ENCODE measurements around the gene SCAMP5. TPM values are rescaled to one million over a fixed set of nuclear protein-coding genes. Genes with fewer than 3 reads are reported as not detected.

SCAMP5 gene
- total RNA-seq, 1 donor from 2014 or later: 16.4 TPM

DNA sequence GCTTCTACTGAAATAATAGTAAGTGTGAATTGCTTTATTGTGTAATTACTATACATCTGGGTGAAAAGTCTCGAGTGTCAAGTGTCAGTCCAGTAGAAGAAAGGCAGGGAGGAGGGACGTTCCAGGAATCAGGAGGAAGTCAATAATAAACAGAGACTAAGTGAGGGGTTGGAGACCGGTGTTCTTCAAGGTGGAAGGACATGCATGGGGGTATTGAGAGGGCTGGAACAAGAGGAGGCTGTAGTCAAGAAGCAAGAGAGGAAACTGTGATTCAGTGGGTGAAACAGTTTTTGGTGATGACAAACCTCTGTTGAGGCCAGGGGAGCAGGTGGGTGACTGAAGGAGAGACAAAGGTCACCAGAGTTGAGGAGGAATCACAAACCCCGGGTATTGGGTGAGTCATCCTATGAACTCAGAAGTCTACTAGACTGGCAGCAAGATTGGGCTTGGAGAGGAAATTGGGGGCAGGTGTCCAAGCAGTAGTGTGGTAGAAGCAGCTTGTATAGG lies 11.6 kb upstream of the SCAMP5 start:
- H3K36me3 ChIP-seq: no peaks in the 10 kb centered on the region
- no peaks in the 10 kb centered on the region for H3F3A ChIP-seq (ENCODE audit: low read depth)
- no peaks in the 10 kb centered on the region for H3K79me2 ChIP-seq (ENCODE audit: low read depth)
- H3K9me3 ChIP-seq (ENCODE audit: low read depth): no peaks in the 10 kb centered on the region
- H3K4me3 ChIP-seq: no peak overlapping the region
- no peaks in the 10 kb centered on the region for H4K20me1 ChIP-seq (ENCODE audit: low read depth)
- H3K4me3 Mint-ChIP-seq: no peak overlapping the region
- H3K4me1 ChIP-seq: no peaks in the 10 kb centered on the region
- H3K27ac ChIP-seq: no peak overlapping the region
- TF ChIP-seq EZH2phosphoT487 (IDR thresholded peaks at IDR 0.05): no peak
- TF ChIP-seq EZH2 (IDR thresholded peaks at IDR 0.05): no peak
- TF ChIP-seq, protein P1, sequence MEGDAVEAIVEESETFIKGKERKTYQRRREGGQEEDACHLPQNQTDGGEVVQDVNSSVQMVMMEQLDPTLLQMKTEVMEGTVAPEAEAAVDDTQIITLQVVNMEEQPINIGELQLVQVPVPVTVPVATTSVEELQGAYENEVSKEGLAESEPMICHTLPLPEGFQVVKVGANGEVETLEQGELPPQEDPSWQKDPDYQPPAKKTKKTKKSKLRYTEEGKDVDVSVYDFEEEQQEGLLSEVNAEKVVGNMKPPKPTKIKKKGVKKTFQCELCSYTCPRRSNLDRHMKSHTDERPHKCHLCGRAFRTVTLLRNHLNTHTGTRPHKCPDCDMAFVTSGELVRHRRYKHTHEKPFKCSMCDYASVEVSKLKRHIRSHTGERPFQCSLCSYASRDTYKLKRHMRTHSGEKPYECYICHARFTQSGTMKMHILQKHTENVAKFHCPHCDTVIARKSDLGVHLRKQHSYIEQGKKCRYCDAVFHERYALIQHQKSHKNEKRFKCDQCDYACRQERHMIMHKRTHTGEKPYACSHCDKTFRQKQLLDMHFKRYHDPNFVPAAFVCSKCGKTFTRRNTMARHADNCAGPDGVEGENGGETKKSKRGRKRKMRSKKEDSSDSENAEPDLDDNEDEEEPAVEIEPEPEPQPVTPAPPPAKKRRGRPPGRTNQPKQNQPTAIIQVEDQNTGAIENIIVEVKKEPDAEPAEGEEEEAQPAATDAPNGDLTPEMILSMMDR (IDR thresholded peaks at IDR 0.05): no peak
- H3K27me3 Mint-ChIP-seq (ENCODE audit: insufficient read depth, low read depth): peaks cover 22% of the 10 kb centered on the region
- no peaks in the 10 kb centered on the region for H3K36me3 Mint-ChIP-seq
- no peak overlapping the region for H3K4me2 ChIP-seq
- H3K9me3 Mint-ChIP-seq: no peaks in the 10 kb centered on the region
- no peak overlapping the region for H2AFZ ChIP-seq (replicated peaks)
- H3K4me1 Mint-ChIP-seq: peaks cover 3% of the 10 kb centered on the region
- no peak overlapping the region for H3K27ac Mint-ChIP-seq
- DNase-seq (ENCODE audit: low spot score): no peak
- H3K9ac ChIP-seq: no peak overlapping the region
- H3K27me3 ChIP-seq: no peaks in the 10 kb centered on the region

DNA sequence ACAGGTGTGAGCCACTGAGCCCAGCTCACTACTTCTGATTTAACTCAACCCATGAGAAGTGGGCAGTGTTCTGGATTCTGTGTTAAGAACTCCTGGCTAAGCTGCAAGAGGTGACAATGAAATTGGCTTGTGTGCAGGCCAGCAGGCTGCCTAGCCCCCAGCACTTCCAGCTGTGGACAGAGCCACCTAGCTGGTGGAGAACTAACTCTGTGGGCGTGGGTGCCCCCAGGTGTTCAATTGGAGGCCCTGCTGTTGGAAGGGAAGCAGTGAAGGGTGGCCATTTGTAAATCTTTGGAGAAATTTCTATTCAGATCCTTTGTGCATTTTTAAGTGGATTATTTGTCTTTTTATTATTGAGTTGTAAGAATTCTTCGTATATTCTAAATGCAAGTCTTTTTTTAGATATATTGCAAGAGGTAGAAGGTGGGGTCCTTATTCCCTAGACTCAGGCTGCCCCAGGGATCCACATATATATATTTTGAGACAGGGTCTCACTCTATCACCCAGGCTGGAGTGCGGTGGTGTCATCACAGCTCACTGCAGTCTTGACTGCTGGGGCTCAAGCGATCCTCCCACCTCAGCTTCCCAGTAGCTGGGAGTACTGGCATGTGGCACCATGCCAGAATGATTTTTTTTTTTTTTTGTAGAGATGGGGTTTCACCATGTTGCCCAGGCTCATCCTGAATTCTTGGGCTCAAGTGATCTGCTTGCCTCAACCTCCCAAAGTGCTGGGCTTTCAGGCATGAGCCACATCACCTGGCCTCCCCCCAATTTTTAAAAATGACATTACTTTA lies 7.2 kb upstream of the SCAMP5 start:
- Histone ChIP-seq H3K4me2 (no peak overlapping the region), H4K20me1 (ENCODE audit: low read depth) (no peaks in the 10 kb centered on the region), H2AFZ (replicated peaks) (no peak overlapping the region), H3K9ac (no peak overlapping the region), H3K27ac (no peak overlapping the region), H3K9me3 (ENCODE audit: low read depth) (no peaks in the 10 kb centered on the region), H3K4me3 (no peak overlapping the region), H3K27me3 (peaks cover 29% of the 10 kb centered on the region), H3K4me1 (no peaks in the 10 kb centered on the region), H3K79me2 (ENCODE audit: low read depth) (no peaks in the 10 kb centered on the region), H3F3A (ENCODE audit: low read depth) (no peaks in the 10 kb centered on the region), H3K36me3 (no peaks in the 10 kb centered on the region)
- TF ChIP-seq, protein P1 (IDR thresholded peaks at IDR 0.05): peak; percentile 63
- TF ChIP-seq EZH2phosphoT487 (IDR thresholded peaks at IDR 0.05): no peak
- Mint-ChIP-seq H3K27ac (no peak overlapping the region), H3K4me1 (no peaks in the 10 kb centered on the region), H3K9me3 (no peaks in the 10 kb centered on the region), H3K4me3 (no peak overlapping the region), H3K27me3 (ENCODE audit: insufficient read depth, low read depth) (peaks cover 16% of the 10 kb centered on the region), H3K36me3 (no peaks in the 10 kb centered on the region)
- peak; percentile 63 for DNase-seq (ENCODE audit: low spot score)

DNA sequence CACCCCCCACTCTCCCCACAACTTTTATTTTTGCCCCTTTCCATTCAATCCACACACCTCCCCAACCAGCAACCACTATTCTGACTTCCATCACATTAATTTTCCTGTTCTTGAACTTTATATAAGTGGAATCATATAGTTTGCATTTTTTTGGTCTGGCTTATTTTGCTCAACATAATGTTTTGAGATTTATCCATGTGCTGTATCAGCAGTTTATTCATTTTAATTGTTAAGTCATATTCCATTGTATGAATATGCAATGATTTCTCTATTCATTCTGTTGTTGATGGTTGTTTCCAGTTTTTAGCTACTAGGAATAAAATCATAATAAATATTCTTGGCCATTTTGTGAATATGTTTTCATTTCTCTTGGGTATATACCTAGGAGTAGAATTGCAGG lies 5.8 kb upstream of the SCAMP5 start:
- H3K27ac ChIP-seq: no peak overlapping the region
- Mint-ChIP-seq H3K27me3 (ENCODE audit: insufficient read depth, low read depth) (peaks cover 14% of the 10 kb centered on the region), H3K4me1 (no peaks in the 10 kb centered on the region)

More for the DNA sequence above, 5.8 kb upstream of the SCAMP5 start:
- Histone ChIP-seq H3K4me2 (no peak overlapping the region), H3F3A (ENCODE audit: low read depth) (no peaks in the 10 kb centered on the region), H2AFZ (replicated peaks) (no peak overlapping the region), H3K4me1 (no peaks in the 10 kb centered on the region), H3K9me3 (ENCODE audit: low read depth) (no peaks in the 10 kb centered on the region), H3K36me3 (no peaks in the 10 kb centered on the region), H4K20me1 (ENCODE audit: low read depth) (peaks cover 6% of the 10 kb centered on the region), H3K4me3 (no peak overlapping the region), H3K9ac (no peak overlapping the region), H3K79me2 (ENCODE audit: low read depth) (no peaks in the 10 kb centered on the region), H3K27me3 (peaks cover 29% of the 10 kb centered on the region)
- TF ChIP-seq, protein P1 (IDR thresholded peaks at IDR 0.05): no peak
- TF ChIP-seq EZH2 (IDR thresholded peaks at IDR 0.05): no peak
- TF ChIP-seq EZH2phosphoT487 (IDR thresholded peaks at IDR 0.05): no peak
- Mint-ChIP-seq H3K9me3 (no peaks in the 10 kb centered on the region), H3K27ac (no peak overlapping the region), H3K36me3 (no peaks in the 10 kb centered on the region), H3K4me3 (no peak overlapping the region)
- no peak for DNase-seq (ENCODE audit: low spot score)
